Measurements from ENCODE around the gene ISCU.

GRCh38 chr12:108589840-108590229, 27.4 kb downstream of the ISCU start:
- TF ChIP-seq CTCF (IDR thresholded peaks at IDR 0.05 in 4 of 5, conservative IDR thresholded peaks at IDR 0.05 in 1 of 5): no peak
- no peak for TF ChIP-seq POLR2A (IDR thresholded peaks at IDR 0.05)

Measured in gastrocnemius medialis (tissue), 4 donors.